Astrocyte (in vitro differentiated cells and primary cell): ENCODE results near the gene SAMSN1. TPM values are rescaled to one million over a fixed set of nuclear protein-coding genes. Genes with fewer than 3 reads are reported as not detected.

ENCODE experiments used
- DNase-seq: peaks from one replicate; pipeline ENCODE4 v3.0.0-alpha.2; 2010; ENCODE audit warnings: low read depth
- FAIRE-seq: peaks from 2 replicates; lab custom pipeline; 2011; peaks lifted over from hg19 to GRCh38; lab: Jason Lieb, UNC
- H2AFZ ChIP-seq: 2 replicates; pipeline ENCODE4 v1.6.0; 2012; ENCODE audit warnings: low read depth, low read length, inconsistent platforms
- H3K27ac ChIP-seq: 2 replicates; pipeline ENCODE4 v1.5.1; 2011; ENCODE audit warnings: low read depth, low read length, inconsistent platforms
- H3K27me3 ChIP-seq: 2 replicates; pipeline ENCODE4 v1.6.0; 2011; ENCODE audit warnings: low read length, inconsistent platforms; ENCODE audit not compliant: insufficient read depth
- H3K36me3 ChIP-seq: 2 replicates; pipeline ENCODE4 v1.5.1; 2011; ENCODE audit warnings: low read length, inconsistent platforms; ENCODE audit not compliant: insufficient read depth
- H3K4me1 ChIP-seq: 2 replicates; pipeline ENCODE4 v1.5.1; 2011; ENCODE audit warnings: low read length, inconsistent platforms; ENCODE audit not compliant: insufficient read depth
- H3K4me2 ChIP-seq: 2 replicates; pipeline ENCODE4 v1.6.0; 2012; ENCODE audit warnings: low read length, inconsistent platforms
- H3K4me3 ChIP-seq: 2 replicates; pipeline ENCODE4 v1.5.1; 2011; ENCODE audit warnings: low read depth, mild to moderate bottlenecking, low read length, inconsistent platforms; ENCODE audit not compliant: insufficient read depth
- H3K79me2 ChIP-seq: 2 replicates; pipeline ENCODE4 v1.6.0; 2012; ENCODE audit warnings: mild to moderate bottlenecking, low read length, inconsistent platforms; ENCODE audit not compliant: insufficient read depth
- H3K9ac ChIP-seq: 2 replicates; pipeline ENCODE4 v1.6.0; 2012; ENCODE audit warnings: mild to moderate bottlenecking, low read length, inconsistent platforms
- H3K9me3 ChIP-seq: 2 replicates; pipeline ENCODE4 v1.5.1; 2012; ENCODE audit warnings: low read depth, mild to moderate bottlenecking, low read length, inconsistent platforms; ENCODE audit not compliant: insufficient read depth
- H4K20me1 ChIP-seq: 2 replicates; pipeline ENCODE4 v1.6.0; 2012; ENCODE audit warnings: low read length, inconsistent platforms; ENCODE audit not compliant: insufficient read depth
- H3K27ac Mint-ChIP-seq: one replicate; pipeline ENCODE4 v1.8.0; 2021; ENCODE audit warnings: mild to moderate bottlenecking, mixed read lengths; ENCODE audit not compliant: unreplicated experiment
- H3K27me3 Mint-ChIP-seq: one replicate; pipeline ENCODE4 v1.8.0; 2021; ENCODE audit warnings: low read depth, mixed read lengths; ENCODE audit not compliant: unreplicated experiment
- H3K36me3 Mint-ChIP-seq: one replicate; pipeline ENCODE4 v1.8.0; 2021; ENCODE audit warnings: low read depth, mixed read lengths; ENCODE audit not compliant: unreplicated experiment
- H3K4me1 Mint-ChIP-seq: one replicate; pipeline ENCODE4 v1.8.0; 2021; ENCODE audit warnings: low read depth, mixed read lengths; ENCODE audit not compliant: unreplicated experiment
- H3K4me3 Mint-ChIP-seq: one replicate; pipeline ENCODE4 v1.8.0; 2021; ENCODE audit warnings: mild to moderate bottlenecking, moderate library complexity, mixed read lengths; ENCODE audit not compliant: unreplicated experiment
- H3K9me3 Mint-ChIP-seq: one replicate; pipeline ENCODE4 v1.8.0; 2021; ENCODE audit warnings: mild to moderate bottlenecking, mixed read lengths; ENCODE audit not compliant: unreplicated experiment
- EZH2 ChIP-seq: IDR thresholded peaks from 2 replicates; pipeline ENCODE4 v1.6.1; 2012; ENCODE audit warnings: mild to moderate bottlenecking, low read length, inconsistent platforms; ENCODE audit not compliant: insufficient read depth
- total RNA-seq: library from RNA; stranded (reverse); gene quantifications from 2 replicates; pipeline ENCODE4 v1.2.1, GENCODE V29; 2021
- TF ChIP-seq, protein P1 (sequence below): IDR thresholded peaks from 2 replicates; pipeline ENCODE4 v1.5.1; 2011; ENCODE audit warnings: low read depth, mild to moderate bottlenecking, inconsistent platforms, low read length, moderate library complexity; ENCODE audit not compliant: insufficient read depth

The SAMSN1 gene
- total RNA-seq, 1 donor from 2014 or later, result 0.09 TPM

GRCh38 chr21:14538483-14538882 is 7.6 kb downstream of the SAMSN1 start:
- no peaks in the 10 kb centered on the region for H3K36me3 Mint-ChIP-seq
- H3K4me3 Mint-ChIP-seq, result no peak overlapping the region
- DNase-seq, result no peak
- H3K9me3 Mint-ChIP-seq, result peaks cover 2% of the 10 kb centered on the region
- Histone ChIP-seq H3K9ac (no peak overlapping the region), H3K27ac (no peak overlapping the region), H3K9me3 (no peaks in the 10 kb centered on the region), H3K79me2 (no peaks in the 10 kb centered on the region), H2AFZ (no peak overlapping the region), H3K27me3 (no peaks in the 10 kb centered on the region), H3K36me3 (no peaks in the 10 kb centered on the region), H3K4me2 (no peak overlapping the region), H3K4me3 (no peak overlapping the region), H4K20me1 (no peaks in the 10 kb centered on the region), H3K4me1 (peaks cover 4% of the 10 kb centered on the region)
- H3K27me3 Mint-ChIP-seq, result no peaks in the 10 kb centered on the region
- no peak overlapping the region for H3K27ac Mint-ChIP-seq
- no peak for TF ChIP-seq EZH2
- TF ChIP-seq, protein P1, sequence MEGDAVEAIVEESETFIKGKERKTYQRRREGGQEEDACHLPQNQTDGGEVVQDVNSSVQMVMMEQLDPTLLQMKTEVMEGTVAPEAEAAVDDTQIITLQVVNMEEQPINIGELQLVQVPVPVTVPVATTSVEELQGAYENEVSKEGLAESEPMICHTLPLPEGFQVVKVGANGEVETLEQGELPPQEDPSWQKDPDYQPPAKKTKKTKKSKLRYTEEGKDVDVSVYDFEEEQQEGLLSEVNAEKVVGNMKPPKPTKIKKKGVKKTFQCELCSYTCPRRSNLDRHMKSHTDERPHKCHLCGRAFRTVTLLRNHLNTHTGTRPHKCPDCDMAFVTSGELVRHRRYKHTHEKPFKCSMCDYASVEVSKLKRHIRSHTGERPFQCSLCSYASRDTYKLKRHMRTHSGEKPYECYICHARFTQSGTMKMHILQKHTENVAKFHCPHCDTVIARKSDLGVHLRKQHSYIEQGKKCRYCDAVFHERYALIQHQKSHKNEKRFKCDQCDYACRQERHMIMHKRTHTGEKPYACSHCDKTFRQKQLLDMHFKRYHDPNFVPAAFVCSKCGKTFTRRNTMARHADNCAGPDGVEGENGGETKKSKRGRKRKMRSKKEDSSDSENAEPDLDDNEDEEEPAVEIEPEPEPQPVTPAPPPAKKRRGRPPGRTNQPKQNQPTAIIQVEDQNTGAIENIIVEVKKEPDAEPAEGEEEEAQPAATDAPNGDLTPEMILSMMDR, result no peak
- peaks cover 4% of the 10 kb centered on the region for H3K4me1 Mint-ChIP-seq
- no peak for FAIRE-seq

- H4K20me1 ChIP-seq, result no peaks in the 10 kb centered on the region
- no peak overlapping the region for H2AFZ ChIP-seq
- H3K79me2 ChIP-seq, result no peaks in the 10 kb centered on the region
- no peaks in the 10 kb centered on the region for H3K27me3 Mint-ChIP-seq
- no peaks in the 10 kb centered on the region for H3K36me3 ChIP-seq
- DNase-seq, result no peak
- H3K27ac Mint-ChIP-seq, result no peak overlapping the region
- no peak for FAIRE-seq
- no peaks in the 10 kb centered on the region for H3K27me3 ChIP-seq
- no peak for TF ChIP-seq EZH2
- TF ChIP-seq, protein P1, result no peak
- H3K27ac ChIP-seq, result no peak overlapping the region
- H3K9me3 Mint-ChIP-seq, result peaks cover 2% of the 10 kb centered on the region
- no peaks in the 10 kb centered on the region for H3K9me3 ChIP-seq
- H3K4me1 Mint-ChIP-seq, result peaks cover 5% of the 10 kb centered on the region
- H3K4me2 ChIP-seq, result no peak overlapping the region
- no peak overlapping the region for H3K9ac ChIP-seq
- peaks cover 4% of the 10 kb centered on the region for H3K4me1 ChIP-seq
- no peak overlapping the region for H3K4me3 ChIP-seq
- no peak overlapping the region for H3K4me3 Mint-ChIP-seq
- H3K36me3 Mint-ChIP-seq, result no peaks in the 10 kb centered on the region
Measured at GRCh38 chr21:14536929-14537328, 9.2 kb downstream of the SAMSN1 start.

- H3K4me3 ChIP-seq, result no peak overlapping the region
- Mint-ChIP-seq H3K4me3 (no peak overlapping the region), H3K4me1 (peaks cover 5% of the 10 kb centered on the region), H3K27me3 (no peaks in the 10 kb centered on the region), H3K9me3 (peaks cover 2% of the 10 kb centered on the region), H3K27ac (no peak overlapping the region), H3K36me3 (no peaks in the 10 kb centered on the region)
- no peak for FAIRE-seq
- H2AFZ ChIP-seq, result no peak overlapping the region
- H3K9ac ChIP-seq, result no peak overlapping the region
- H3K79me2 ChIP-seq, result no peaks in the 10 kb centered on the region
- no peak for DNase-seq
- no peak overlapping the region for H3K4me2 ChIP-seq
- H3K4me1 ChIP-seq, result peaks cover 4% of the 10 kb centered on the region
- TF ChIP-seq EZH2, result no peak
- TF ChIP-seq, protein P1, result no peak
- H3K36me3 ChIP-seq, result no peaks in the 10 kb centered on the region
- H4K20me1 ChIP-seq, result no peaks in the 10 kb centered on the region
- H3K9me3 ChIP-seq, result no peaks in the 10 kb centered on the region
- no peaks in the 10 kb centered on the region for H3K27me3 ChIP-seq
- H3K27ac ChIP-seq, result no peak overlapping the region
Measured at GRCh38 chr21:14535702-14536101, 10.4 kb downstream of the SAMSN1 start.
